C4-2B (cell line): ENCODE results near the gene DDX39B.
"Not testable (repeated sequence)": the region's sequence is repeated elsewhere in the genome, so short reads cannot be mapped to it uniquely, and the experiment has no call there.

ENCODE experiments used
- H3K27ac ChIP-seq: fragments of 450-650 bp; 2 replicates; pipeline ENCODE4 v1.5.1; 2017
- CTCF ChIP-seq: fragments of 450-650 bp; conservative IDR thresholded peaks from 2 replicates; pipeline ENCODE4 v1.5.1; 2017; ENCODE audit warnings: mild to moderate bottlenecking
- ZFX ChIP-seq: fragments of 450-650 bp; IDR thresholded peaks from 2 replicates; pipeline ENCODE4 v1.6.1; 2017

Gene DDX39B

DNA sequence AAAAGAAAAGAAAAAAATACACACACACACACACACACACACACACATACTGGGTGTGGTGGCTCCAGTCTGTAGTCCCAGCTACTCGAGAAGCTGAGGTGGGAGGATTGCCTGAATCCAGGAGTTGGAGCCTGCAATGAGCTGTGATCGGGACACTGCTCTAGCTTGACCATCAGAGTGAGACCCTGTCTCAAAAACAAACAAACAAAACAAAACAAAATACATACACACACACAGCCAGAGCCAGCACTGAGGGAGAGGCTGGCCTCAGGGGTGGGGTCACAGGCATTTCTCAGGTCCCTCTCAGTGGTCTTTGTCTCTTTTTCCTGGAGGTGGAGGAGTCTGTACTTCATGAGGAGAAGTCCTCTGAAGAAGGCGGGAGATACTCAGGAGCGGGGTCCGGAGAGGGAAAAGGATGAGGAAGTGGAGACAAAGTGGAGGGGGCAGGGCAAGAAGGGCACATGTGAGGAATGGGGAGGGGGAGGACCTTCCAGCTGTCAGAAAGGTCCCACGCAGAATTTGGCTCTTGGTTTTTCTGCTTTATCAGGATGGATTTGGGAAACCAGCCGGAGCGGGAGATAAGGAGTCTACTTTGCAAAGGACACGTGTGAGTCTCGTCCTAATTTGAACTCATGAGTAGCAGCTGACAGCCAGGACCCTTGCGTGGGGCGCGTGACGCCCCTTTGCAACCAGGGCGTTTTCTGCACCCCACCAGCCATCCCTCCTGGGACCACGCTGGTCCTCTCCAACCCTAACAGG lies 51.5 kb downstream of the DDX39B start:
- TF ChIP-seq ZFX (no peak), CTCF (no peak)
- H3K27ac ChIP-seq, result no peak overlapping the region

DNA sequence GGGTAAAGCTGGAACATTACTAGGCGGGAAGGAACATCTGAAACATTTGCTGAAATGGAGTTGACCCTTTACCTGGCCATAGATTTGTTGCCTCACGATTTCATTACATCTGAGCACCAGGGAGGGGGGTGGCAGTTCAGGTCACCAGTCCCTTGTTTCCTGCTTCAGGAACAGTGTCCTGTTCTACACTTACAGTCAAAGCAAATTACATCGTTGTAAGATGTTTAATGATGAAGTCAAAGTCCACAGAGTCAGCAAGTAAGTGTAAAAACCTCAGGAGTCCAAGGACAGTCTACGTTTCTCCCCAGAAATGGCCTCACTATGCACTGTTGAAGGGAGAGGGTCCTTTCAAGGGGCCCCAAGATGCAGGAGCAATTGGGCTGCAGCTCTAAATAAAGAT lies 52.7 kb downstream of the DDX39B start:
- TF ChIP-seq CTCF (no peak), ZFX (no peak)

GRCh38 chr6:31487674-31488073 lies 54.1 kb downstream of the DDX39B start:
- H3K27ac ChIP-seq, result not testable (repeated sequence)

More for the DNA sequence above, 52.7 kb downstream of the DDX39B start:
- H3K27ac ChIP-seq, result no peak overlapping the region

GRCh38 chr6:31486065-31486837 lies 55.6 kb downstream of the DDX39B start:
- H3K27ac ChIP-seq, result not testable (repeated sequence)

DNA sequence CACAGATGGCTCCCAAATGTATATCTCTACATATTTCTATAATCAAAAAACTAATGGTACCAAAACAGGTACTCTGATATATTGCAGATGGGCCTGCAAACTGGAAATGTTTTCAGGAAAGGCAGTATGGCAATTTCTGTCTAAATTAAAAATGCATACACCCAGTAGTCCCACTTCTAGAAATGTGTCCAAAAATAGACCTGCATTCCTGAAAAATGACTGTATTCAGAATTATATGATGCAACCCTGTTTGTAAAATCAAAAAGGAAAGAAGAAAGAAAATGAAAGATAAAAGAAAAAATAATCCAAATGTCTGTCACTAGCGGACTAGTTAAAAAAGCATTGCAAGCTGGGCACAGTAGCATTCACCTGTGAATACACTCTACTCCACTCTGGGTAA lies 56.7 kb downstream of the DDX39B start:
- no peak overlapping the region for H3K27ac ChIP-seq
- no peak for TF ChIP-seq CTCF
- no peak for TF ChIP-seq ZFX

DNA sequence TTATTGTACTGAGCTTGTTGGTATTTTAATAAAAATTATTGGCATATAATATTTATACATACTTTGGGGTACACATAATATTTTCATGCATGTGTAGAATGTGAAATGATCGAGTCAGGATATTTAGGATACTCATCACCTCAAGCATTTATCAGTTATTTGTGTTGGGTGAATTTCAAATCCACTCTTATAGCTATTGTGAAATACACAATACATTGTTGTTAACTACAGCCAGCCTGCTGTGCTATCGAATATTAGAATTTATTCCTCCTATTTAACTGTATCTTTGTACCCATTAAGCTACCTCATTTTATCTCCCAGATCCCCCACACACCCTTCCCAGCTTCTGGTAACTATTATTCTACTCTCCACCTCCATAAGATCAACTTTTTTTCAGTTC lies 58.4 kb downstream of the DDX39B start:
- TF ChIP-seq CTCF, result no peak
- TF ChIP-seq ZFX, result no peak
- no peak overlapping the region for H3K27ac ChIP-seq

DNA sequence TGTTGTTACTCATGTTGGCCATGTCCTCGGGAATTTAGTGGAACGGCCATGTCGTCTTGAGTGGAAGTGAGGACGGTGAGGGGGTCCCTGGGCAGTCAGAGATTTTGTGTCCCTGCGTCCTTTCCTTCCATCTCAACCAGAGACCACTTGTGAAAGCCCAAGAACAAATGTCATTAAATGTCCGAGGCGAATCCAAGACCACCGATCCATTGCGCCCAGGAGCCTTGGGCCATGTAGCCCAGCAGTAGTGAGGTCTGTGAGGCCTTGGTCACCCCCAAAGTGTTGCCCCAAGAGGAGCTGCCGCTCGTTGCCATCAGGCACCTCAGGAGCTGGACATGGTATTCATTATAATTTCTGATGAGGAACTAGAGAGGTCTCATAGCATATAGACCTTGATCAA lies 61.2 kb downstream of the DDX39B start:
- no peak for TF ChIP-seq CTCF
- TF ChIP-seq ZFX, result no peak
- H3K27ac ChIP-seq, result no peak overlapping the region
